Activated T-cell treated with anti-CD3 and anti-CD28 coated beads, Interleukin-2, amount 50 U/mL, for 48 hours (primary cell): ENCODE data around the gene KLF7.

ENCODE experiments used
- DNase-seq, 2 experiments: peaks; one replicate each; pipeline ENCODE4 v3.0.0-alpha.2; 2020

The KLF7 gene

DNA sequence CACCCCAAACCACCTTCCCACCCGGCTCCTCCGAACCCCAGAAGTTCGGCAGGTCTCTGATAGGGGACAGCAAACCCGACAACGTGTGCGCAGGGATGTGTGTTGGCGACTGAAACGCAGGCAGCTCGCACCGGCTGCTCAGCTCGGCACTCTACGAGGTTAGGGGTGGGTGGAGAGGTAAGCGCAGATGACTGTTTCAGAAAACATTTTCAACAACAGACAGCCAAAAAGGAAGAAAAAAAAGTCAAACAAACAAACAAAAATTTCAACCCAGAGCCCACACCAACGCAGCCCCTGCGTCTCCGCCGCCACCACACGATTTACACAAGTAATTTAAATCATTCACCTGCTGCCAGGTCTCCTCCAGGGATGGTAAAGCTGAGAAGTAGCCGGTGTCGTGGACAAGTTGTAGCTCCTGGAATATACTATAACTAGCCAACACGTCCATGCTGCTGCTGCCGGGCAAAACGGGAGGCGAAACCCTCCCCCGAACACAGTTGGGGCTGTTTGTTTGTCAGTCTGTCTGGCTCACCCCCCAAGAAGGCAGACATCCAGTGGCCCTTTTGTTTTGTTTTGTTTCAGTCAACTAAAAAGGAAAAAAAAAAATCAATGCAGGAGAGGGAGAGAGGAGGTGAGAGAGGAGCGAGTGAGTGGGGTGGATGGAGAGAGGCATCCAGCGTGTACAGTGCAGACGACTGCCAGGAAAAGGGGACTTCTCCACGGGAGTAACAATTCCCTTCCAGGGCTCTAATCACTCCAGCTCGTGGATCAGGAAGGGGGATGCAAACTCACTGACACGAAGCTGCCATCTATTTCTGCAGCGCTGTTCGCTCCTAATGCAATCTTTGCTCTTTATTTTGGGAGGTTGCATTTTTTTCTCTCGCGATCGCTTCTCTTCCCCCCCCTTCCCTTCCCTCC, at the start of gene KLF7:
Gene KLF7, minus strand, starts transcription at position 828 of the 918 bp plus-strand sequence. Its CDS starts 380 bp downstream, at position 448.
- peak; percentile 65 to 69 for DNase-seq

DNA sequence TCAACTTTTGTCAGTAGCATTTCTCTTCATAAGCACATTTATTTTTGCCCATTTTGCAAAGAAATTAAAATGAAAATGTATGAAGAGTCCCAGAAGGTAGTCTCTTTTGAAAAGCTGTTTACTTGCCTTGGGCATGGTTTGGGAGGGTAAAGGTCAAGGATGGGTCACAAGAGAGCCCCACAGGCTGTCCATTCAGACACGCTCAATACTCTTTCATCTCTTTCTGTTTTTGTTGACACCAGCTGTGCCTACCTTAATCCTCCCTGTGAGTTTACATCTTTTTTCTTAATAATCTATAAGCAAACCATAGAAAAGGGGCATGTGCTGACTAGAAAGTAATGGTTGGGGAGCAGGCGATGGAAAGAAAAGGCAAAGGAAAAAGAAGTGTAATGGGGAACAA, 49.6 kb upstream of the KLF7 start:
- DNase-seq: no peak

DNA sequence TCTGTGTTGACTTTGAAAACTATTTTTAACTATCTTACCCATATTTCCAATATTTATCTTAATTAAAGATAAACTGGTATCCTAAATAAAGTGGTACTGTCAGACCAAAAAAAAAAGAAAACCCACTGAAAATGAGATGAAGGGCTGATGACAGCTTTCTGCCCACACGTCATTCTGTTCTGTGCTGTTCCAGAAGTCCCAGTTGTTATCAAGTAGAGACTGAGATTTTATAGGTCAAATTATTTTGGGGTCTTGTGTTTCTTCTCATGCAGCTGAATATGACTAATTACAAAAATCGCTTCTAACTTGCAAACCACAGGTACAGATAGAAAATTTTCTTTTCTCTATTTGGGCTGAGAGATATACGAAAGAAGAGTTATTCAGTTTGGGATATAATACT, 48.7 kb upstream of the KLF7 start:
- no peak for DNase-seq

DNA sequence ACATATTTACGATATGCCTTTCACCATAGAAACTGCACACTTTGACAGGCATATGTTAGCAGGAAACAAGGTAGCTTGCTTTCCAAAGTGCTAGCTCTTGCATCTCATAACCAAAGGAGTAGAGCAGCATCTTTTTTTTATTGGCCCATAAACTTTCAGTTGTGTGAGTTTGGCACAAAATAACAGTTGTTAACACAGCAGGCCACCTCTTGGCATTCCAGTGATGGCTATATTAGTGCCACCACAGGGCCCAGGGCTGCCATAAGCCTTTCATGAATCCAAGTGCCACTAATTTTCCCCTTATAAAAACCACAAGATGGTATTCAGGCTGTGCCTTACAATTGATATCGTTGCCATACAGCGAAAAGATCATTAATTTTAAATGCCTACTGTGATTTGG, 40.3 kb upstream of the KLF7 start:
- DNase-seq: no peak

DNA sequence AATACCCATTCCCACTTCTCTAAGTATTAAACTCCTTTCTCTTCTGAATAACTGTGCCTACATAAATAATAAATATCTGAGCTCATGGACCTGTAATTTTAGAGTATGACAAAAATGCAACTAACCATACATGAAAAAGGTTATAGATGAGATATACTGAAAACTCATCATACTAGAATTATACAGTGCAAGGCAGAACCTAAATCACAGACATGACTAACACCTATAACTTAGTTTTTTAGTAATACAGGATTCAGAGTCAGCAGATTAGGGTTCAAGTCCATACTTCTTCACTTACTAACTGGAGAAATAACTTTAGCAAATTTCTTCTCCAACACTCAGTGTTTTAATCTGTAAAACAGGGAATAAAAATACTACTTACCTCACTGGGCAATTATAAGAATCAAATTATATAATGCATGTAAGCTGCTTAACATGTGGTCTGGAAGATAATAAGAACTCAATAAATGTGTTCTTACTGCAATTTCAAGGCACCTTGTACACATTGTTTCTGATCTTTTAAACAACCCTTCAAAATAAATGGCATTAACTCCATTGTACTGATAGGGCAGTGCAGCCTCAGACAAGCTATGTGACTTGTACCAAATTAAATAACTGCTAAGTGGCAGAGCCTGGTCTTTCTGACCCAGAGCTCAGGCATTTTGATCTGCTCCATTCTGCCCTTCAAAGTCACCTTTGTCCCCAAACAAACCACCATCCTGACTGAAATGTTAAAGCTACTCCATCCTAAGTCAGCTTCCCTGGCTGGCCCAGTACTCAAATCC, 39.6 kb upstream of the KLF7 start:
- DNase-seq: no peak

DNA sequence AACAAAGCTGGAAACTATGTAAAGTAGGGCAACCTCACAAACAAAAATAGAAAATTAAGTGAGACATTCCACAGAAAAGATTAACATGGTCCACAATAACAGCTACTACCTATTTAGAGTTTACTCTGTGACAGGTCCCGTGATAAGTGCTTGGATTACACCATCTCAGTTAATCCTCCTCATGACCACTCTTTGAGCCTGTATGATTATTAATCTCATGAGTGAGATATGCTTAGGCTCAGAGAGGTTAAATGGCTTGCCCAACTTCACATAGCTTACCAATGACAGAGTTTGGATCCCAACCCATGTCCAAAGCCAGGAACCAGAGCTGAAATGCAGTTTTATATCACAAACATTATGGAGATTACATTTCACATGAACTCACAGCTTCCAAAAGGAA, 37.3 kb upstream of the KLF7 start:
- DNase-seq: no peak

DNA sequence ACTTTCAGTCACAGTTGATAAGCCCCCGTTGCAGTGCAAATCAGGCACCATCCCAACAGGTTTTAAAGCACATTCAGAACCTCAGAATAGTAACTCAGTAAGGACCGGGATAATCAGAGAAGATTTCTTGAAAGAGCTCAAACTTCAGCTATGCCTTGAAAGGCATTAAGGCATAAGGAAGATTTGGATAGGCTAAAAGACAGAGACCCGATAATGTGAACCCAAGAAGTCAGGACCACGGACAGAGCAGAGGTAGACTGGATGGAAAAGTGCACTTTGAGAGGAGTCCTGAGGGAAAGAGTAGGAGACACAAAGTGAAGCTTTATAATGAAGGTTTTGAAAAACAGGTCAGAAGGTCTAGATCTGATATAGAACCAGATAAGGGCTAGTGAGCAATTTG, 36.9 kb upstream of the KLF7 start:
- no peak for DNase-seq

DNA sequence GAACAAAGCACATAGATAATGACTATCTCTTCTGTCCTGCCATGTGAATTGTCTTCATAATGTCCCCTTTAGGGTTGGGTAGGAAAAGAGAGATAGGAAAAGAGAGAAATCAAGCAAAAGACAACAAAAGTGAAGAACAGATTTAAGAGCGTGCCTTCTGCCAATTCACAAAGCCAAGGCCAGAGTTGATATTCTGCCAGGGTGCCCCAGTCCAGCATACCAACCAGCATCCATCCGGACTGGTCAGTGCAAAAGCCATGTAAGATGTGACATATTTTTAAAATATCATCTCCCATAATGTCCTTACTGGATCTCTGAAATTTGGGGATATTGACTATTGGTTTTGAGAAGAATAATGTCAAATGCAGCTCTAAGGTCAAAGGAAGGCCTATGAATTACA, 35.7 kb upstream of the KLF7 start:
- DNase-seq: no peak

DNA sequence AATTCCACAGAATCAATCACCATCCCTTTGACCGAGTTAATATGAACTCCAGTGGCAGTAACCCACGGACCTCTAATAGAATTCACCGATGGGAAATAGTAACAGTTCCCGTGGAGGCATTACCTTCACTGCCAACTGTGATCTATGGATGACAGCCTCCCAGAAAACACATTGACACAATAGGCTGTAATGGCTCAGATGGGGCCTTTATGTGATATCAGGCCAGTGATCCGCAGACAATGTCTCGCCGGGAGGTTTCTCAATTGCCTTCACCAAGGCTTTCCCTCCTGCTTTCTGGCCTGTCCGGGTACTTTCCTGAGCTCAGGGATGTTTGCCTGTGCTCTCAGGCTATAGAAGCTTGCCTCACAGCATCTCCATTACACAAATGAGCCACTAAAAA, 34.4 kb upstream of the KLF7 start:
- no peak for DNase-seq

DNA sequence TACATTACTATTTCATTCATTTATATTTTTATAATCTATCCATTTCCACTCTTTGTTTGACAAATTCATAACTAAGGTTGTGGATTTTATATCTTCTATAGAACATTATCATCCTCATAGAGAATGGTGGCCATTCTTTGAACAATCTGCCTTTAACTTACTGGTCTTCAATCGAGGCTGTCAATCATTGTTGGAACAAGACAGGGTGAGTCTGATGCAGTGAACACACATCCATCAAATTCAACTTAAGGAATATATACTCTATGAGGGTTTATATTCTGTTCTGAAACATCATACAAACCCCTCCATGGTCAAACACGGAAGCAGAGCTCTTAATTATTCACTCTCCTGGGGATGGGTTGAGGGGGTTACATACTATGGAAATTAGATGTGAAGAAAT, 28.3 kb upstream of the KLF7 start:
- DNase-seq: no peak

DNA sequence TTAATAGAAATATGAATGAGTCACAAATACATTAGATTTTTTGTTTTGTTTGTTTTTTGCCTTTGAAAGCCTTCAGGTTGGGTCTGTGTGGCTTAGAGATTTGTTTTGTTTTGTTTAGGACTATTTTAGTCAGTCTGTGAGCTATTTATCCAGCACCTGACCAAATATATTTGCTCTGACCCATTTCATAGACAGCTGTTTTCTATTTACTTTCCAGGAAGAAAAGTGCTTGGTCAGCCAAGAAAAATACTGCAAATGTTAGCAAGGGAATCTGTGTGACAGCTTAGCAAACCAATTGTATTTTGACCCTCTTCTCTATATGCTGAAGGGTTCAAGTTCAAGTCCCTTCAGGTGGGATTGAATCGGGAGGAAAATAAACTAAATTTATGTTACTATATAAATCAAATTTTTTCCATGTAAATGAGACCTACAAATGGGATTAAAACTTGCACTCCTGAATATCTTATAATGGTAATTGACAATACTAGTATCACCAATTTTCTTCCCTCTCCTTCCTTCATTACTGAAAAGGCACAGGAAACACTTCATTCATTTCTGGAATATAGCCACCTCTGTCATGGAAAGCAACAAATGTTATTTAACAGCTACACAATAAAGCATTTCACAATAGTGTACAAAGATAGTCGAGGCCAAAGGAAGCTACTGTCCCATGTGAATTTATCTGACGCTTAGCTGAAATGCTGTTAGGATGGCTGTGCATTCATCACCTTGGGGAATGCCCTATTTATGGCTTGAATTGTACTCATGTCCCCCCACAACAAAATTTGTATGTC, 23.1 kb upstream of the KLF7 start:
- no peak for DNase-seq

DNA sequence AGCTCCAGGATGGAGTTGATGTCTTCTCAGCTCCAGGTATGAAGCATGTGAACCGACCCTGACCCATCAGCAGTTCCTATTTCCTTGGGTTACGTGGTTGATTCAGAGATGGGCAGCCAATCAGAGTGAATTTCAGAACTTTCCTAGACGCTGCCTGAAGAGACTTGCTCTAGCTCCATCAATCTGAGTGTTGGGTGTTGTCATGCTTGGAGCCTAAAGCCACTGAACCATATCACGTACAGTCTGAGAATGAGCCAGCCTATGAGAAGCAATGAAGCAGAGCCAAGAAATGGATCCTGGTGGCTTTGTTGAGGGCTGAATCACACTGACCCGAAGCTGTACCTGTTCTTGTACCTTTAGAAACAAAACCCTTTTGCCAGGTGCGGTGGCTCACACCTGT, 19.6 kb upstream of the KLF7 start:
- DNase-seq: no peak

DNA sequence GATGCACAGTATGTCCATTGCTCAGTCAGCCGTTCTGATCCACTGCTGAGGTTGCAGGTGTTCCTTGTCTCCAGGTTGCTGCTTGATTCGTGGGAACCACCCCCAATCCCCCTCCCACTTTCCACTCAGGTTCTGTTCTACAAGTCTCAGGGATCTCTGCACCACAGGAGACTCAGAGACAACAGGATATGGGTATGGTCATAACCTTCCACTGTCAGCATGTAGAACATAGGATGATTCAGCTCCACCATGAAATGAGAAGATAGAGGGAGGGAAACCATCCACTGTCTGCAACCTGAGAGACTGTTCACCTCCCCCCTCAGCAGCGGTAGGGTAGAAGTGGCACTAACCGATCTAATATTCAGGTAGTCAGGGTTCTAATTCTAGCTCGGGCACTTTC, 19.0 kb upstream of the KLF7 start:
- DNase-seq: peak; percentile 40 to 49

DNA sequence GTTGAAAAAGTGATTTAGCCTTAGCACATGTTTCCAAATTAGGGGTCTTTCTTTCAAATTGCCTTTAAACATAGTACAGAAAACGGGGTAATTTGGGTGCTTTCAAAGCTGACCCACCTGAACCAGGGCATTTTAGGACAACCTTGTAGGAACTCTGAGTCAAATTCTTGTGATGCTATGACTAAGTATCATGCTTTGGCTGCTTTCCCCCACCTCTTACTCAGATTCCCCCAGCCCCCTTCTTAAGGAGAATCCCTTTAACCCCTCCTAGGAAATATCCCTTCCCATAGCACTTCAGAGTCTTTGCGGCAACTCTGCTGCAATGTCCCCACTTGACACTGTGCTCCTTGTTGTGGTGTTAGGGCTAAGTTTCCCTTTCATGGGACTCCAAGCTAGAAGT, 18.6 kb upstream of the KLF7 start:
- no peak for DNase-seq

DNA sequence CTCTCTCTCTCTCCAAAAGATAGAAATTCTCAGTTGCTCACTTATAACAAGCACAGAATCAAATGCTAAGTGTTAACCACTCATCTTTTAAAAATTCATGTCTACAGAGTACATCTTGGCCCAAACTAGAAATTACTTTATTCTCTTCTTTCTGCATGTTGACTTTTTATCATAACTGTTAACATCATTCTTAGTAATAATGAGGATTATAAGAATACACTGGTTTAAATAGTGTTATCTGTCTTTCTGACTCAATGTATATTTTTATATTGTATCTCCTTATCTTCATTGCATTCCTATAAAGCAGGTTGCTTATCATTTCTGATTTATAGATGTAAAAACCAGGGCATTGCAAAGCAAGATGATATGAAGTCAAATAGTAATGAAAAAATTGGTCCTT, 17.8 kb upstream of the KLF7 start:
- no peak for DNase-seq

DNA sequence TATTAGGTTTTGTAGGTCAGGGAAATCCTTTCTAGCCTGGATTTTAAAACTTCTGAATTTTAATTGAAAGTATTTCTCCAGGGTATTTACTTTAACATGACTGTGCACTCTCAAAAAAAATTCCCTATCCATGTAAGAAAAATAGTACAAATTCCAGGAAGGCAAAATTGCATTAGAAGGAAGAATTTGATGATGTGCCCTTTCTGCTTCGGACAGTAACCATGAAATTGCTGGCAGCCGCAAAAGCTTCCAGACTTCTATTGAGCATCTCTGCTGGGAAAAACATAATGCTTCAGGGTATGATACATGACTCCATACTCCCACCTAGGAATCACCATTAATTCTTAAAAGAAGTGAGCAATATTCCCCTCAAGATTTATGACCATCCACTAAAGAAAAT, 17.2 kb upstream of the KLF7 start:
- no peak for DNase-seq

DNA sequence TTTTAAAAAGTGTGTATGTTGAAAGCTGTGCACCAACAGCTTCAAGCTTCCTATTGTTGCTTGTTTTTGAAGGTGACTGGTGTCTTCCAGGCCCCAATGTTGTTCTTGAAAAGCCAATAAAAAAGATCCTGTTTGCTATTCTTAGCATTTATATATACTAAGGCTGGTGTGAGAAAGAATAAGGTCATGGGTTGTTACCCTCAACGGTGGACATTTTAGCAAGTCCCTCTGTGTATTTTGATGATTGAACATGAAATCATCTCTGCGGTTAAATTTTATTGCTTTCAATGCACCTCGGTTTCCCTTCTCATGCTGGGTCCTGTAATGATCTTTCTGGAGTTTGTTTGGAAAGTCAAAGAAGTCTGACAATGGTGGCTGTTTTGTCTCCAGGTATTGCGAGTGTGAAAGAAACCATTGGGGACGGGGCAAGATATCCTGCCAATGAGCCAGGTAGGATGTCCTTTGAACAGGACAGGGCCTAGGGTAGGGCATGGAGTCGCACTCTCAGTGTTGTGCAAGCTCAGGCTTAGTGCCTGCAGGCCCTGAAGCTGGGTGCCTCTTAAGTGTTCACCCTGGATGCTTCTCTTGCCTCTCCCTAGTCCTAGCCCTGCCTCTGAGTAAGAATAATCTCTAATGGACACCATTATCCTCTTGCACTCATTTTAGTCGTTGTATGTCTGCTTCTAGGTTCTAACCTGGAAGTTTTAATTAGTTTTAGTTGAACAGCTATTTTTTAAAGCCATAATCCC, 16.0 kb upstream of the KLF7 start:
- no peak for DNase-seq

DNA sequence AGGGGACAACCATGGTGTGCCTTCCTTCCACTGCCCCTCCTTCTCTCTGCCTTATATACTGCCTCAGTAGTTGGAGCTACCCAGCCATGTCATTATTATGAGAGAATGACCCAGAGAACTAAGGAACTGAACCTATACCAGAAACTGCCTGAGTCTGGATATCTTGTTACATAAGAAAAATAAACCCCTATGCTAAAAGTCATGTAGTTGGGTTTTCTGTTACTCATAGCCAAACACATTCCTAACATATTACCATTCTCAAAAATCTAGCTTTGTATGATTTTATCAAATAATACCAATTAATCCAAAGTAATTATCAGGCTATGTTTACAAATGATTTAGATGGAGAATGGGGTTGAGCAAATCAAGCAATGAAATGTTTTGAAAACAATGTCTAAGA, 15.0 kb upstream of the KLF7 start:
- no peak for DNase-seq

DNA sequence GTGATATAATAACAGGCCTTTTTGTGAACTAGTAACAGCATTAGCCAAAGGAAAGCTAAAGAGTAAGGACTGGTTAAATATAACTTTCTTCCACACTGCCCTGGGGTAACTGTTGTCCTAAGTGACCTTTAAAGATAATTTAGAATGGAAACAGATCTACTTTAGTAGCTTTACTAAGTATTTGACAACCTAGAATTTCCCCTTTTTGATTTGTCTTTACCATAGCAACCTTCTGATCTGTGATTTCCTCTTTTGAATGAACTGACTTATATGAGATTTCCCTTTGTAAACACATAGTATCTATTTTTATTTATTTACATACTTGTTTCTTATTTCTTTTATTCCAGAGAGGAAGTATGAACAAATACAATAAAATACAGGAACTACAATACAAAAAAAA, 10.5 kb upstream of the KLF7 start:
- no peak for DNase-seq

DNA sequence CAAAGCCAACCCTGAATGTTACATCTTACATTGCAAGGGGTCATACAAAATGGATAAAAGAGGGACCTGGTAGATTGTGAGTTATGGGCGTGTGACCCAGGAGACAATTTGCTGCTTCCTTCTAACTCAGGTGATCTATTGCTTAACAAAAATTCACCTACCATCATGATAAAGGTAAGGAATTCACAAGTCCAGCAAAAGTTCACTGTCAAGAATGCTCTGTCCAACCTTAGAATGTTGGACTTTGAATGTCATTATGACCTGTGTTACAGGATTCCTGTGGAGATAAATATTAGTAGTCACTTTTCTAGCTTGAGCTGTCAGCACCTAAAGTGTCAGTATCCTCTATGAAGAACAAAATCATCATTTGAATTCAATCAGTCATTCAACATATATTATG, 7.9 kb upstream of the KLF7 start:
- no peak for DNase-seq

DNA sequence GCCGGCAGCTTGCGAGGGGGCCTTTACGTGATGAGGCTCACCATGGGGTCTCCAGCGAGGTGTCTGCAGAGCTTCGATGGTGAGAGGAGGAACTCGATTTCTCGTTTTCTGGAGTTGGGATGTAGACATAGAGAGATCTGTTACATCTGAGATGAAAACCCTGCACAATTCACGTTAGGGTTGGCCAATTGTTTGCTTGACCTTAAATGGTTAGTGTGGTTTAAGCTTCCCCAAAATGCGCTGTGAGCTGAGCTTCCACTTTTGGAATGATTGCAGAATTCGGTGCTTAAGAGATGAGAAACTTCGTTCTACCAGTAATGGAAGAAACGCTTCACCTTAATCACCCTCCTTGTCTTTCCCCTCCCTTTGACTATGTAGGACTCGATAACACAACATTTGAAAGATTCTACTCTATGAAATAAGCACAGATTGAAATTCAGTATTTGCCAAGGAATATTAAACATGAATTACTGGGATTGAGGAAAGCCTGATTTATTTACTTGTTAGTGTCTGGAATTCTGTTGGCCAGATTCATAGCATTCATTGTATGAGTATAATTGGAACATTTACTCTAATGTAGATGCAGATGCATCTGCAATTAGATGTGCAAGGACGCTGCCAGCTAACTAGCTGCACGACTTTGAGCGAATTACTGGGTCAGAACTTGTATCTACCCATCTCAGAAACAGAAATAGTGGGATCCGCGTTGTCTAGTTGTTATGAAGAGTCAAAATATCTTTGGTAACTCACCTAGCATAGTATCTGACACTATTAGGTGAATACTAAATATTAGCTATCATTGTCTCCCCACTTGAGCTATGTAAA, 1.6 kb upstream of the KLF7 start:
- DNase-seq: no peak
